ENCODE measurements around the gene ADAM12.

ADAM12 gene

GRCh38 chr10:126094537-126094936, 293.7 kb downstream of the ADAM12 start:
- H3K9me3 ChIP-seq (ENCODE audit: control insufficient read depth in 1 of 2, low read length in 2 of 2), result no peaks in the 10 kb centered on the region
- H3K4me1 ChIP-seq (ENCODE audit: control insufficient read depth in 1 of 2, insufficient read depth in 2 of 2, low read length in 2 of 2), result no peaks in the 10 kb centered on the region
- H3K27me3 ChIP-seq (ENCODE audit: control insufficient read depth in 1 of 2, insufficient read depth in 2 of 2, low read length in 2 of 2), result no peaks in the 10 kb centered on the region

GRCh38 chr10:126092366-126093215, 295.7 kb downstream of the ADAM12 start:
- Histone ChIP-seq H3K9ac (ENCODE audit: low read depth in 1 of 2, low read length in 2 of 2) (no peak overlapping the region), H3K27me3 (ENCODE audit: control insufficient read depth in 1 of 2, insufficient read depth in 2 of 2, low read length in 2 of 2) (no peaks in the 10 kb centered on the region), H3K4me3 (ENCODE audit: low read depth in 1 of 2, low read length in 2 of 2) (no peak overlapping the region), H3K4me1 (ENCODE audit: control insufficient read depth in 1 of 2, insufficient read depth in 2 of 2, low read length in 2 of 2) (no peaks in the 10 kb centered on the region), H3K36me3 (ENCODE audit: control insufficient read depth in 1 of 2, insufficient read depth in 2 of 2, low read length in 2 of 2) (no peaks in the 10 kb centered on the region), H3K27ac (ENCODE audit: low read depth, low read length) (no peak overlapping the region), H3K9me3 (ENCODE audit: control insufficient read depth in 1 of 2, low read length in 2 of 2) (no peaks in the 10 kb centered on the region)

More at GRCh38 chr10:126094537-126094936, 293.7 kb downstream of the ADAM12 start:
- Histone ChIP-seq H3K36me3 (ENCODE audit: control insufficient read depth in 1 of 2, insufficient read depth in 2 of 2, low read length in 2 of 2) (no peaks in the 10 kb centered on the region), H3K4me3 (ENCODE audit: low read depth in 1 of 2, low read length in 2 of 2) (no peak overlapping the region), H3K9ac (ENCODE audit: low read depth in 1 of 2, low read length in 2 of 2) (no peak overlapping the region), H3K27ac (ENCODE audit: low read depth, low read length) (no peak overlapping the region)

GRCh38 chr10:126090911-126091728, 297.2 kb downstream of the ADAM12 start:
- H3K9me3 ChIP-seq (ENCODE audit: control insufficient read depth in 1 of 2, low read length in 2 of 2), result no peaks in the 10 kb centered on the region
- no peak overlapping the region for H3K27ac ChIP-seq (ENCODE audit: low read depth, low read length)
- no peak overlapping the region for H3K4me3 ChIP-seq (ENCODE audit: low read depth in 1 of 2, low read length in 2 of 2)
- no peaks in the 10 kb centered on the region for H3K27me3 ChIP-seq (ENCODE audit: control insufficient read depth in 1 of 2, insufficient read depth in 2 of 2, low read length in 2 of 2)
- H3K4me1 ChIP-seq (ENCODE audit: control insufficient read depth in 1 of 2, insufficient read depth in 2 of 2, low read length in 2 of 2), result no peaks in the 10 kb centered on the region
- H3K36me3 ChIP-seq (ENCODE audit: control insufficient read depth in 1 of 2, insufficient read depth in 2 of 2, low read length in 2 of 2), result no peaks in the 10 kb centered on the region
- H3K9ac ChIP-seq (ENCODE audit: low read depth in 1 of 2, low read length in 2 of 2), result no peak overlapping the region

GRCh38 chr10:126090443-126090842, 297.8 kb downstream of the ADAM12 start:
- no peaks in the 10 kb centered on the region for H3K27me3 ChIP-seq (ENCODE audit: control insufficient read depth in 1 of 2, insufficient read depth in 2 of 2, low read length in 2 of 2)
- H3K36me3 ChIP-seq (ENCODE audit: control insufficient read depth in 1 of 2, insufficient read depth in 2 of 2, low read length in 2 of 2), result no peaks in the 10 kb centered on the region
- H3K4me3 ChIP-seq (ENCODE audit: low read depth in 1 of 2, low read length in 2 of 2), result no peak overlapping the region
- H3K27ac ChIP-seq (ENCODE audit: low read depth, low read length), result no peak overlapping the region
- H3K9ac ChIP-seq (ENCODE audit: low read depth in 1 of 2, low read length in 2 of 2), result no peak overlapping the region
- no peaks in the 10 kb centered on the region for H3K4me1 ChIP-seq (ENCODE audit: control insufficient read depth in 1 of 2, insufficient read depth in 2 of 2, low read length in 2 of 2)
- no peaks in the 10 kb centered on the region for H3K9me3 ChIP-seq (ENCODE audit: control insufficient read depth in 1 of 2, low read length in 2 of 2)

GRCh38 chr10:126087796-126088505, 300.3 kb downstream of the ADAM12 start:
- H3K4me1 ChIP-seq (ENCODE audit: control insufficient read depth in 1 of 2, insufficient read depth in 2 of 2, low read length in 2 of 2), result no peaks in the 10 kb centered on the region
- no peak overlapping the region for H3K4me3 ChIP-seq (ENCODE audit: low read depth in 1 of 2, low read length in 2 of 2)
- no peaks in the 10 kb centered on the region for H3K27me3 ChIP-seq (ENCODE audit: control insufficient read depth in 1 of 2, insufficient read depth in 2 of 2, low read length in 2 of 2)
- no peaks in the 10 kb centered on the region for H3K9me3 ChIP-seq (ENCODE audit: control insufficient read depth in 1 of 2, low read length in 2 of 2)
- H3K36me3 ChIP-seq (ENCODE audit: control insufficient read depth in 1 of 2, insufficient read depth in 2 of 2, low read length in 2 of 2), result no peaks in the 10 kb centered on the region
- H3K27ac ChIP-seq (ENCODE audit: low read depth, low read length), result no peak overlapping the region
- no peak overlapping the region for H3K9ac ChIP-seq (ENCODE audit: low read depth in 1 of 2, low read length in 2 of 2)

- H3K27me3 ChIP-seq (ENCODE audit: control insufficient read depth in 1 of 2, insufficient read depth in 2 of 2, low read length in 2 of 2), result no peaks in the 10 kb centered on the region
- H3K36me3 ChIP-seq (ENCODE audit: control insufficient read depth in 1 of 2, insufficient read depth in 2 of 2, low read length in 2 of 2), result no peaks in the 10 kb centered on the region
- H3K9ac ChIP-seq (ENCODE audit: low read depth in 1 of 2, low read length in 2 of 2), result no peak overlapping the region
- H3K4me3 ChIP-seq (ENCODE audit: low read depth in 1 of 2, low read length in 2 of 2), result no peak overlapping the region
- no peaks in the 10 kb centered on the region for H3K9me3 ChIP-seq (ENCODE audit: control insufficient read depth in 1 of 2, low read length in 2 of 2)
- H3K27ac ChIP-seq (ENCODE audit: low read depth, low read length), result no peak overlapping the region
- H3K4me1 ChIP-seq (ENCODE audit: control insufficient read depth in 1 of 2, insufficient read depth in 2 of 2, low read length in 2 of 2), result no peaks in the 10 kb centered on the region
These were observed 301.1 kb downstream of the ADAM12 start for GRCh38 chr10:126087153-126087680.

- no peaks in the 10 kb centered on the region for H3K36me3 ChIP-seq (ENCODE audit: control insufficient read depth in 1 of 2, insufficient read depth in 2 of 2, low read length in 2 of 2)
- H3K4me3 ChIP-seq (ENCODE audit: low read depth in 1 of 2, low read length in 2 of 2), result no peak overlapping the region
- no peaks in the 10 kb centered on the region for H3K4me1 ChIP-seq (ENCODE audit: control insufficient read depth in 1 of 2, insufficient read depth in 2 of 2, low read length in 2 of 2)
- no peaks in the 10 kb centered on the region for H3K27me3 ChIP-seq (ENCODE audit: control insufficient read depth in 1 of 2, insufficient read depth in 2 of 2, low read length in 2 of 2)
- no peak overlapping the region for H3K27ac ChIP-seq (ENCODE audit: low read depth, low read length)
- no peaks in the 10 kb centered on the region for H3K9me3 ChIP-seq (ENCODE audit: control insufficient read depth in 1 of 2, low read length in 2 of 2)
- H3K9ac ChIP-seq (ENCODE audit: low read depth in 1 of 2, low read length in 2 of 2), result no peak overlapping the region
These were observed 302.5 kb downstream of the ADAM12 start for GRCh38 chr10:126085806-126086205.

GRCh38 chr10:126084369-126084768, 303.9 kb downstream of the ADAM12 start:
- no peaks in the 10 kb centered on the region for H3K9me3 ChIP-seq (ENCODE audit: control insufficient read depth in 1 of 2, low read length in 2 of 2)
- no peak overlapping the region for H3K27ac ChIP-seq (ENCODE audit: low read depth, low read length)
- H3K9ac ChIP-seq (ENCODE audit: low read depth in 1 of 2, low read length in 2 of 2), result no peak overlapping the region
- H3K27me3 ChIP-seq (ENCODE audit: control insufficient read depth in 1 of 2, insufficient read depth in 2 of 2, low read length in 2 of 2), result no peaks in the 10 kb centered on the region
- H3K4me3 ChIP-seq (ENCODE audit: low read depth in 1 of 2, low read length in 2 of 2), result no peak overlapping the region
- H3K4me1 ChIP-seq (ENCODE audit: control insufficient read depth in 1 of 2, insufficient read depth in 2 of 2, low read length in 2 of 2), result no peaks in the 10 kb centered on the region
- no peaks in the 10 kb centered on the region for H3K36me3 ChIP-seq (ENCODE audit: control insufficient read depth in 1 of 2, insufficient read depth in 2 of 2, low read length in 2 of 2)

GRCh38 chr10:126083009-126083408, 305.3 kb downstream of the ADAM12 start:
- no peaks in the 10 kb centered on the region for H3K9me3 ChIP-seq (ENCODE audit: control insufficient read depth in 1 of 2, low read length in 2 of 2)
- no peak overlapping the region for H3K9ac ChIP-seq (ENCODE audit: low read depth in 1 of 2, low read length in 2 of 2)
- no peaks in the 10 kb centered on the region for H3K27me3 ChIP-seq (ENCODE audit: control insufficient read depth in 1 of 2, insufficient read depth in 2 of 2, low read length in 2 of 2)
- H3K4me3 ChIP-seq (ENCODE audit: low read depth in 1 of 2, low read length in 2 of 2), result no peak overlapping the region
- H3K27ac ChIP-seq (ENCODE audit: low read depth, low read length), result no peak overlapping the region
- H3K4me1 ChIP-seq (ENCODE audit: control insufficient read depth in 1 of 2, insufficient read depth in 2 of 2, low read length in 2 of 2), result no peaks in the 10 kb centered on the region
- no peaks in the 10 kb centered on the region for H3K36me3 ChIP-seq (ENCODE audit: control insufficient read depth in 1 of 2, insufficient read depth in 2 of 2, low read length in 2 of 2)
